ENCODE measurements around the gene GAD2. TPM values are rescaled to one million over a fixed set of nuclear protein-coding genes. Genes with fewer than 3 reads are reported as not detected.

Gene GAD2
- total RNA-seq, 2 donors from 2014 or later = 0.15 TPM; not detected in 1

DNA sequence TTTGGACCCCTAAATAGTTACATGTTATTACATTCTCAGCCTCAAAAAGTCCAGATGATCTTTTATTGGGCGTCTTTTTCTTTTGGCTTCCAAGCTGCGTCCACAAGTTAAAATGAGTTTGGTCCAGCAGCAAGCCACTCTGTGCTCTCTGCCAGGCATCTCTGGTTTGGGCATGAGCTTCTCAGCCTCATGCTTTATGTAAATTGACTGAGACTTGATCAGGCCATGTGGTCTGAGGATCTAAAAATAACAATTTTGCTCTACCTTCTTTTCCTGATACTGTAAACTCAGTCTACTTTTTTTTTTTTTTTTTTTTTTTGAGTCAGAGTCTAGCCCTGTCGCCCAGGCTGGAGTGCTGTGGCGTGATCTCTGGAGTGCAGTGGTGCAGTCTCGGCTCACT is 15.6 kb downstream of the GAD2 start:
- Histone ChIP-seq H3K27me3 (ENCODE audit: control insufficient read depth, insufficient read depth, low read length, poor library complexity, severe bottlenecking) (no peaks in the 10 kb centered on the region), H3K4me1 (ENCODE audit: control insufficient read depth, insufficient read depth, low read length) (no peaks in the 10 kb centered on the region), H3K27ac (ENCODE audit: low read depth, low read length) (no peak overlapping the region), H3K36me3 (ENCODE audit: control insufficient read depth, insufficient read depth, low read length) (no peaks in the 10 kb centered on the region), H3K9me3 (ENCODE audit: control insufficient read depth, low read length) (no peaks in the 10 kb centered on the region), H3K4me3 (ENCODE audit: low read length) (no peak overlapping the region), H3K9ac (ENCODE audit: extremely low read depth, low read length, poor library complexity, severe bottlenecking) (no peak overlapping the region)
- no peaks in the 10 kb centered on the region for H3K4me1 Mint-ChIP-seq
- peaks cover 5% of the 10 kb centered on the region for H3K27me3 Mint-ChIP-seq (ENCODE audit: insufficient read depth)
- DNase-seq = no peak
- WGBS, 2 experiments (ENCODE audit: insufficient coverage in 1 of 2, insufficient read length in 1 of 2) = 95 to 100% methylated on average over 4 to 5 of the region's 5 CpGs
- H3K9me3 Mint-ChIP-seq = no peaks in the 10 kb centered on the region
- H3K36me3 Mint-ChIP-seq (ENCODE audit: low read depth) = no peaks in the 10 kb centered on the region
- no peak overlapping the region for H3K27ac Mint-ChIP-seq
- H3K4me3 Mint-ChIP-seq = no peak overlapping the region
- TF ChIP-seq, protein P1, sequence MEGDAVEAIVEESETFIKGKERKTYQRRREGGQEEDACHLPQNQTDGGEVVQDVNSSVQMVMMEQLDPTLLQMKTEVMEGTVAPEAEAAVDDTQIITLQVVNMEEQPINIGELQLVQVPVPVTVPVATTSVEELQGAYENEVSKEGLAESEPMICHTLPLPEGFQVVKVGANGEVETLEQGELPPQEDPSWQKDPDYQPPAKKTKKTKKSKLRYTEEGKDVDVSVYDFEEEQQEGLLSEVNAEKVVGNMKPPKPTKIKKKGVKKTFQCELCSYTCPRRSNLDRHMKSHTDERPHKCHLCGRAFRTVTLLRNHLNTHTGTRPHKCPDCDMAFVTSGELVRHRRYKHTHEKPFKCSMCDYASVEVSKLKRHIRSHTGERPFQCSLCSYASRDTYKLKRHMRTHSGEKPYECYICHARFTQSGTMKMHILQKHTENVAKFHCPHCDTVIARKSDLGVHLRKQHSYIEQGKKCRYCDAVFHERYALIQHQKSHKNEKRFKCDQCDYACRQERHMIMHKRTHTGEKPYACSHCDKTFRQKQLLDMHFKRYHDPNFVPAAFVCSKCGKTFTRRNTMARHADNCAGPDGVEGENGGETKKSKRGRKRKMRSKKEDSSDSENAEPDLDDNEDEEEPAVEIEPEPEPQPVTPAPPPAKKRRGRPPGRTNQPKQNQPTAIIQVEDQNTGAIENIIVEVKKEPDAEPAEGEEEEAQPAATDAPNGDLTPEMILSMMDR (conservative IDR thresholded peaks at IDR 0.05) = no peak

DNA sequence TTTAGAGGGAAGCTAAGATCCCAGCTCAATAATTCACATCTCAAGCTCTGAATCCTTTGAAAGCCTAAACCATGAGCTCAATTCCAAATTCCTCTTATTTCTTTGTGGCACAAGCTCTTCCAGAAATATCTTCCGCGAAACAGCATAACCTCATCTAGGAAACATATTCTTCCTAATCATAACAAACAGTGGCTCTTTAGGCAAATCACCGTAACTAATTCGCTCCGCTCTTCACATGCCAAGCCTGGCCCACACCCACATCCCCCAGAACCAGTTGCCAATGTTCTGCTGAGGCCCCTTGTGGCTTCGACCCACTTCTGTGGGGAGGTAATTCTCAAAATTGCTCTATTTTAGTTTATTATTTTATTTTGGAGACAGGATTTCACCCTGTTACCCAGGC is 19.2 kb downstream of the GAD2 start:
- Histone ChIP-seq H3K9ac (ENCODE audit: extremely low read depth, low read length, poor library complexity, severe bottlenecking) (no peak overlapping the region), H3K27ac (ENCODE audit: low read depth, low read length) (no peak overlapping the region), H3K4me1 (ENCODE audit: control insufficient read depth, insufficient read depth, low read length) (no peaks in the 10 kb centered on the region), H3K9me3 (ENCODE audit: control insufficient read depth, low read length) (no peaks in the 10 kb centered on the region), H3K4me3 (ENCODE audit: low read length) (no peak overlapping the region), H3K27me3 (ENCODE audit: control insufficient read depth, insufficient read depth, low read length, poor library complexity, severe bottlenecking) (no peaks in the 10 kb centered on the region), H3K36me3 (ENCODE audit: control insufficient read depth, insufficient read depth, low read length) (no peaks in the 10 kb centered on the region)
- TF ChIP-seq, protein P1 (conservative IDR thresholded peaks at IDR 0.05) = no peak
- no peak for DNase-seq
- H3K4me1 Mint-ChIP-seq = no peaks in the 10 kb centered on the region
- WGBS, 2 experiments (ENCODE audit: insufficient coverage in 1 of 2, insufficient read length in 1 of 2) = 94 to 99% methylated on average over 2 to 6 of the region's 6 CpGs
- no peak overlapping the region for H3K27ac Mint-ChIP-seq
- no peaks in the 10 kb centered on the region for H3K9me3 Mint-ChIP-seq
- no peaks in the 10 kb centered on the region for H3K36me3 Mint-ChIP-seq (ENCODE audit: low read depth)
- H3K4me3 Mint-ChIP-seq = no peak overlapping the region
- H3K27me3 Mint-ChIP-seq (ENCODE audit: insufficient read depth) = peaks cover 2% of the 10 kb centered on the region

DNA sequence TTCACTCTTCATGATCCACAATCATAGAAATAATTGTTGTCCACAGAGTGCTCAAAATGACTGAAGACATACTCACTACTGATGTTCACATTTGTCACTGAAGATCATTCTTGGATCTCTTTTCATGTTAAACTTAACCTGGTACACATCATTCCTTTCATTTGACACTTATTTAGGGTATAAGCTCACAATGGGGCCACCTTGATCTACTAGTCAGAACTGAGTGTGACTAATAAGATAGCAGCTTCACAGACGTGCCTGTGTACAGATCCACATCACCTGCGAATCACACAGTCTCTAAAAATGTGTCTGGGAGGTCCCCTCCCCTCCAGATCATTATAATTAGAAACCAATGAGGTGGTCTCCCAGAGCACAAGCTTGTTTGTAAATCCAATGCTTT is 21.8 kb downstream of the GAD2 start:
- H3K4me1 Mint-ChIP-seq = no peaks in the 10 kb centered on the region
- TF ChIP-seq, protein P1 (conservative IDR thresholded peaks at IDR 0.05) = no peak
- H3K4me1 ChIP-seq (ENCODE audit: control insufficient read depth, insufficient read depth, low read length) = no peaks in the 10 kb centered on the region
- no peaks in the 10 kb centered on the region for H3K27me3 ChIP-seq (ENCODE audit: control insufficient read depth, insufficient read depth, low read length, poor library complexity, severe bottlenecking)
- H3K27me3 Mint-ChIP-seq (ENCODE audit: insufficient read depth) = peaks cover 1% of the 10 kb centered on the region
- 50 to 68% methylated on average over 2 of the region's 2 CpGs for WGBS, 2 experiments (ENCODE audit: insufficient coverage in 1 of 2, insufficient read length in 1 of 2)
- no peak overlapping the region for H3K4me3 ChIP-seq (ENCODE audit: low read length)
- H3K9ac ChIP-seq (ENCODE audit: extremely low read depth, low read length, poor library complexity, severe bottlenecking) = no peak overlapping the region
- H3K27ac Mint-ChIP-seq = no peak overlapping the region
- H3K9me3 ChIP-seq (ENCODE audit: control insufficient read depth, low read length) = no peaks in the 10 kb centered on the region
- no peaks in the 10 kb centered on the region for H3K36me3 Mint-ChIP-seq (ENCODE audit: low read depth)
- no peaks in the 10 kb centered on the region for H3K9me3 Mint-ChIP-seq
- no peak for DNase-seq
- no peak overlapping the region for H3K27ac ChIP-seq (ENCODE audit: low read depth, low read length)
- H3K4me3 Mint-ChIP-seq = no peak overlapping the region
- H3K36me3 ChIP-seq (ENCODE audit: control insufficient read depth, insufficient read depth, low read length) = no peaks in the 10 kb centered on the region

All from endodermal cell (in vitro differentiated cells).